Measurements from ENCODE around the gene PAQR4.

GRCh38 chr16:2934450-2934849, 34.7 kb upstream of the PAQR4 start:
- TF ChIP-seq EP300 (IDR thresholded peaks at IDR 0.05) = no peak
- no peak for TF ChIP-seq CTCF (IDR thresholded peaks at IDR 0.05)
- no peak for TF ChIP-seq POLR2A (IDR thresholded peaks at IDR 0.05)
- TF ChIP-seq POLR2AphosphoS5 (IDR thresholded peaks at IDR 0.05) = no peak

Measured in upper lobe of left lung (tissue), 4 donors.